Esophagus muscularis mucosa (tissue), 4 donors: ENCODE data around the gene IL20RA. TPM values are rescaled to one million over a fixed set of nuclear protein-coding genes. Genes with fewer than 3 reads are reported as not detected.

Source experiments
- DNase-seq: peaks from one replicate; pipeline ENCODE4 v3.0.0-alpha.2; 2017; ENCODE audit errors: extremely low spot score
- H3K27ac ChIP-seq, 4 donors: fragments of 200-600 bp; sonication (generic); replicated peaks in 1 of 4; 1 replicate in 3 of 4; 2 replicates in 1 of 4; pipeline ENCODE4 v1.5.1; 2016 to 2019; ENCODE audit warnings: mild to moderate bottlenecking in 1 of 4
- H3K27me3 ChIP-seq, 4 donors: fragments of 200-600 bp; sonication (generic); one replicate each; pipeline versions ENCODE4 v1.5.1 to v1.6.0; 2016 to 2019
- H3K36me3 ChIP-seq, 4 donors: fragments of 200-600 bp; sonication (generic); one replicate each; pipeline ENCODE4 v1.5.1; 2016 to 2019
- H3K4me1 ChIP-seq, 4 donors: fragments of 200-600 bp; sonication (generic); one replicate each; pipeline ENCODE4 v1.5.1; 2016 to 2019
- H3K4me3 ChIP-seq, 4 donors: fragments of 200-600 bp; sonication (generic); 1 replicate in 2 of 4; 2 replicates in 2 of 4; pipeline ENCODE4 v1.5.1; 2016 to 2019; ENCODE audit warnings: mild to moderate bottlenecking in 4 of 4, moderate library complexity in 1 of 4
- H3K9me3 ChIP-seq, 4 donors: fragments of 200-600 bp; sonication (generic); 1 replicate in 3 of 4; 2 replicates in 1 of 4; pipeline ENCODE4 v1.5.1; 2016 to 2019
- CTCF ChIP-seq, 3 experiments: fragments of 200-600 bp in 2 of 3; fragments of 450-650 bp in 1 of 3; sonication (generic) in 2 of 3; IDR thresholded peaks; one replicate each; pipeline ENCODE4 v1.5.1; 2017 to 2019; ENCODE audit warnings: antibody characterized with exemption in 3 of 3, mild to moderate bottlenecking in 2 of 3, moderate library complexity in 1 of 3
- EP300 ChIP-seq: sonication (generic); formaldehyde crosslinking; IDR thresholded peaks from one replicate; pipeline ENCODE4 v1.6.1; 2017; ENCODE audit warnings: antibody characterized with exemption
- POLR2A ChIP-seq: fragments of 450-650 bp; IDR thresholded peaks from one replicate; pipeline ENCODE4 v1.6.1; 2017; ENCODE audit warnings: antibody characterized with exemption, moderate library complexity, mild to moderate bottlenecking, low read depth
- POLR2AphosphoS5 ChIP-seq, 2 donors: sonication (generic); formaldehyde crosslinking; IDR thresholded peaks; one replicate each; pipeline ENCODE4 v1.6.1; 2017; ENCODE audit warnings: antibody characterized with exemption in 2 of 2
- WGBS: methylation state at CpG from one replicate; pipeline ENCODE4 v1.1.5; 2018; 5-methylcytosine and 5-hydroxymethylcytosine counted together
- intact Hi-C: fragments of 100-400 bp; cut with DNase I; formaldehyde crosslinking; loops from one replicate; pipeline ENCODE4 v1.15.1; 2023
- total RNA-seq, 4 donors: library from RNA; depleted of rRNA; stranded (reverse); fragments of >200 nt; gene quantifications; one replicate each; pipeline versions ENCODE4 v1.1.0 to v1.2.1, GENCODE V29; 2016

The IL20RA gene
- total RNA-seq, 4 donors from 2014 or later, result 1.6 to 5.0 (median 2.2) TPM

GRCh38 chr6:137087902-137088301, 43.1 kb upstream of the IL20RA start:
- no peak overlapping the region for H3K27ac ChIP-seq
- DNase-seq, result no peak
- no peaks in the 10 kb centered on the region for H3K4me1 ChIP-seq
- TF ChIP-seq POLR2AphosphoS5 (IDR thresholded peaks at IDR 0.05), result no peak
- no peak for TF ChIP-seq CTCF (IDR thresholded peaks at IDR 0.05)
- TF ChIP-seq EP300, result no peak
- TF ChIP-seq POLR2A, result no peak
- 69% methylated on average over 3 of the region's 3 CpGs for WGBS
- no peak overlapping the region for H3K4me3 ChIP-seq
- H3K27me3 ChIP-seq, result peaks cover 0 to 17% (median 0%) of the 10 kb centered on the region in 4 donors
- no peaks in the 10 kb centered on the region for H3K36me3 ChIP-seq
- no peaks in the 10 kb centered on the region for H3K9me3 ChIP-seq
- intact Hi-C loops, result no loop called here

- intact Hi-C loops, result no loop called here
Measured at GRCh38 chr6:137086031-137086430, 41.3 kb upstream of the IL20RA start.

GRCh38 chr6:137084865-137085617, 40.3 kb upstream of the IL20RA start:
- Histone ChIP-seq H3K4me3 (no peak overlapping the region), H3K27me3 (peaks cover 0 to 13% (median 0%) of the 10 kb centered on the region in 4 donors), H3K9me3 (no peaks in the 10 kb centered on the region), H3K36me3 (no peaks in the 10 kb centered on the region), H3K4me1 (no peaks in the 10 kb centered on the region), H3K27ac (no peak overlapping the region)
- intact Hi-C loops, result no loop called here
- 42% methylated on average over 2 of the region's 2 CpGs for WGBS
- no peak for DNase-seq
- TF ChIP-seq POLR2A, result no peak
- TF ChIP-seq CTCF (IDR thresholded peaks at IDR 0.05), result no peak
- TF ChIP-seq EP300, result no peak
- TF ChIP-seq POLR2AphosphoS5 (IDR thresholded peaks at IDR 0.05), result no peak

More at GRCh38 chr6:137086031-137086430, 41.3 kb upstream of the IL20RA start:
- Histone ChIP-seq H3K4me1 (no peaks in the 10 kb centered on the region), H3K36me3 (no peaks in the 10 kb centered on the region), H3K27ac (no peak overlapping the region), H3K9me3 (no peaks in the 10 kb centered on the region), H3K4me3 (no peak overlapping the region), H3K27me3 (peaks cover 0 to 17% (median 0%) of the 10 kb centered on the region in 4 donors)
- TF ChIP-seq POLR2A (no peak), EP300 (no peak), POLR2AphosphoS5 (IDR thresholded peaks at IDR 0.05) (no peak), CTCF (IDR thresholded peaks at IDR 0.05) (no peak)
- 93% methylated on average over 1 of the region's 1 CpG for WGBS
- DNase-seq, result no peak

GRCh38 chr6:137084090-137084489, 39.3 kb upstream of the IL20RA start:
- Histone ChIP-seq H3K4me3 (no peak overlapping the region), H3K4me1 (no peaks in the 10 kb centered on the region), H3K36me3 (no peaks in the 10 kb centered on the region), H3K9me3 (no peaks in the 10 kb centered on the region), H3K27ac (no peak overlapping the region), H3K27me3 (peaks cover 0 to 5% (median 0%) of the 10 kb centered on the region in 4 donors)
- TF ChIP-seq POLR2AphosphoS5 (IDR thresholded peaks at IDR 0.05) (no peak), CTCF (IDR thresholded peaks at IDR 0.05) (no peak), POLR2A (no peak), EP300 (no peak)
- peak; percentile 68 for DNase-seq
- intact Hi-C loops, result no loop called here
- WGBS, result 83% methylated on average over 4 of the region's 4 CpGs

GRCh38 chr6:137081997-137082396, 37.2 kb upstream of the IL20RA start:
- Histone ChIP-seq H3K9me3 (no peaks in the 10 kb centered on the region), H3K4me1 (no peaks in the 10 kb centered on the region), H3K36me3 (no peaks in the 10 kb centered on the region), H3K27me3 (no peaks in the 10 kb centered on the region), H3K4me3 (no peak overlapping the region), H3K27ac (no peak overlapping the region)
- intact Hi-C loops, result no loop called here
- WGBS, result 95% methylated on average over 3 of the region's 3 CpGs
- TF ChIP-seq EP300 (no peak), POLR2A (no peak), CTCF (IDR thresholded peaks at IDR 0.05) (no peak), POLR2AphosphoS5 (IDR thresholded peaks at IDR 0.05) (no peak)
- no peak for DNase-seq
